Left ventricle myocardium inferior (tissue), 1 donor: Measurements from ENCODE around the gene RRP1. TPM values are rescaled to one million over a fixed set of nuclear protein-coding genes. Genes with fewer than 3 reads are reported as not detected.

Experiments
- DNase-seq: peaks from one replicate; pipeline ENCODE4 v3.0.0-alpha.2; 2020
- H3K27ac ChIP-seq: fragments of 200-600 bp; replicated peaks from 2 replicates; pipeline ENCODE4 v1.8.0; 2021
- H3K27me3 ChIP-seq: fragments of 200-600 bp; 2 replicates; pipeline ENCODE4 v1.8.0; 2021; ENCODE audit warnings: low read depth
- H3K36me3 ChIP-seq: fragments of 200-600 bp; 2 replicates; pipeline ENCODE4 v1.8.0; 2021
- H3K4me1 ChIP-seq: fragments of 200-600 bp; 2 replicates; pipeline ENCODE4 v1.8.0; 2021
- H3K4me3 ChIP-seq: fragments of 200-600 bp; 2 replicates; pipeline ENCODE4 v1.8.0; 2021; ENCODE audit warnings: mild to moderate bottlenecking, moderate library complexity
- H3K9me3 ChIP-seq: fragments of 200-600 bp; replicated peaks from 2 replicates; pipeline ENCODE4 v1.8.0; 2021
- intact Hi-C: fragments of 100-400 bp; cut with micrococcal nuclease; formaldehyde crosslinking; loops from one replicate; pipeline ENCODE4 v1.11.0; 2022
- total RNA-seq: library from RNA; stranded (reverse); fragmentation: NEBNext Ultra II Directional; extraction: Animal tissue kit (Norgen Biotek cat#: 25700); gene quantifications from one replicate; pipeline ENCODE4 v1.2.1, GENCODE V29; 2021
- TF ChIP-seq, protein P1 (sequence below): fragments of 200-600 bp; IDR thresholded peaks from 2 replicates; pipeline ENCODE4 v1.8.0; 2021; ENCODE audit warnings: antibody characterized with exemption, mild to moderate bottlenecking, borderline replicate concordance
- donor health status: DM: no; HTN: yes; CAD: no; lungs with severe emphysema.

RRP1 gene
- total RNA-seq, 1 donor from 2014 or later = 8.5 TPM

DNA sequence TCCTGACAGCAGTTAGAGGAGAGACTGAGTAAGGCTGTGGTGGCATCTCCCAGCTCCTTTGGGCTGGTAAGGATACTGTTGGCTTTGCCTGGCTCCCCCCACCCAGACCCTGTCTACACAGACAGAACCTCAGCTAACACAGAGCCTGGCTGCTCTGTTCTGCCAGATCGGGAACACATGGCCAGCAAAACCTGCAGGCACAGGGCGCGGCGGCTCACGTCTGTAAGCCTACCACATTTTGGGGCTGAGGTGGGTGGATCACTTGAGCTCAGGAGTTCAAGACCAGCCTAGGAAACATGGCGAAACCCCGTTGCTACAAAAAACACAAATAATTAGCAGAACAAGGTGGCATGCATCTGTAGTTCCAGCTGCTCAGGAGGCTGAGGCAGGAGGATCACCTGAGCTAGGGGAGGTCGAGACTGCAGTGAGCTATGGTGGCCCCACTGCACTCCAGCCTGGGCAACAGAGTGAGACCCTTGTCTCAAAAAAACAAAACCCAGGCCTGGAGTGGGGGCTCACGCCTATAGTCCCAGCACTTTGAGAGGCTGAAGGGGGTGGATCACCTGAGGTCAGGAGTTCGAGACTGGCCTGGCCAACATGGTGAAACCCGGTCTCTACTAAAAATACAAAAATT is 19.9 kb upstream of the RRP1 start:
- Histone ChIP-seq H3K4me3 (no peak overlapping the region), H3K4me1 (peaks cover 20% of the 10 kb centered on the region), H3K9me3 (no peaks in the 10 kb centered on the region), H3K27me3 (no peaks in the 10 kb centered on the region), H3K36me3 (peaks cover 21% of the 10 kb centered on the region), H3K27ac (no peak overlapping the region)
- DNase-seq = no peak
- TF ChIP-seq, protein P1, sequence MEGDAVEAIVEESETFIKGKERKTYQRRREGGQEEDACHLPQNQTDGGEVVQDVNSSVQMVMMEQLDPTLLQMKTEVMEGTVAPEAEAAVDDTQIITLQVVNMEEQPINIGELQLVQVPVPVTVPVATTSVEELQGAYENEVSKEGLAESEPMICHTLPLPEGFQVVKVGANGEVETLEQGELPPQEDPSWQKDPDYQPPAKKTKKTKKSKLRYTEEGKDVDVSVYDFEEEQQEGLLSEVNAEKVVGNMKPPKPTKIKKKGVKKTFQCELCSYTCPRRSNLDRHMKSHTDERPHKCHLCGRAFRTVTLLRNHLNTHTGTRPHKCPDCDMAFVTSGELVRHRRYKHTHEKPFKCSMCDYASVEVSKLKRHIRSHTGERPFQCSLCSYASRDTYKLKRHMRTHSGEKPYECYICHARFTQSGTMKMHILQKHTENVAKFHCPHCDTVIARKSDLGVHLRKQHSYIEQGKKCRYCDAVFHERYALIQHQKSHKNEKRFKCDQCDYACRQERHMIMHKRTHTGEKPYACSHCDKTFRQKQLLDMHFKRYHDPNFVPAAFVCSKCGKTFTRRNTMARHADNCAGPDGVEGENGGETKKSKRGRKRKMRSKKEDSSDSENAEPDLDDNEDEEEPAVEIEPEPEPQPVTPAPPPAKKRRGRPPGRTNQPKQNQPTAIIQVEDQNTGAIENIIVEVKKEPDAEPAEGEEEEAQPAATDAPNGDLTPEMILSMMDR = no peak
- intact Hi-C loops = loop anchor here (10.0 kb wide), 1 partner anchor 95 kb away; no protein-coding TSS in a partner anchor

DNA sequence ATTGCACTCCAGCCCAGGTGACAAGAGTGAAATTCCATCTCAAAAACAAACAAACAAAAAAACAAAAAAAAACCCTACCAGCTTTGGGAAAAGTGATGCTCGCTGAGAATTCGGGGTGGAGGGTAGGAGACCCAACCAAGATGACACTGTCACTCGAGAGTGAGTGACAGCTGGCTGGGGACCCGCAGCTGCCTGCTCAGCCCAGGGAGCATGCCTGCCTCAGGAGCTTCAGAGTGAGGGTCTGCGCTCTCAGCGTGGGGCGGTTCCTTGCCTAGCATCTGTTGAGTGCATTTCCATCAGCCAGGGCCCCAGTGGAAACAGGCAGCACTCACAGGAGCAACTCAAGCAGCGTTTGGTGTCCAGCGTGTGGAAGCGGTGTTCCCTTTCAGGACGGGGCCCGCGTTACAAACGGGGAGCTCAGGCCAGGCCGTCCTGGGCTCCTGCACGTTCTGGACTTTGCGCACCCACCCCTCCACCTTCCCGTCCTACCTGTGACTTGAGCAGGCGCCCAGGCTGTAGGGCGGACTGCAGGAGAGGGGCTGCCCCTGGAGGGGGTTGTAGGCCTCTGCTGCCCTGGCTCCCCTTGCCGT is 19.2 kb upstream of the RRP1 start:
- peaks cover 28% of the 10 kb centered on the region for H3K4me1 ChIP-seq
- H3K36me3 ChIP-seq = peaks cover 23% of the 10 kb centered on the region
- H3K9me3 ChIP-seq = no peaks in the 10 kb centered on the region
- H3K27me3 ChIP-seq = no peaks in the 10 kb centered on the region
- no peak overlapping the region for H3K27ac ChIP-seq
- intact Hi-C loops = no loop called here
- H3K4me3 ChIP-seq = no peak overlapping the region
- DNase-seq = no peak
- TF ChIP-seq, protein P1 = no peak

DNA sequence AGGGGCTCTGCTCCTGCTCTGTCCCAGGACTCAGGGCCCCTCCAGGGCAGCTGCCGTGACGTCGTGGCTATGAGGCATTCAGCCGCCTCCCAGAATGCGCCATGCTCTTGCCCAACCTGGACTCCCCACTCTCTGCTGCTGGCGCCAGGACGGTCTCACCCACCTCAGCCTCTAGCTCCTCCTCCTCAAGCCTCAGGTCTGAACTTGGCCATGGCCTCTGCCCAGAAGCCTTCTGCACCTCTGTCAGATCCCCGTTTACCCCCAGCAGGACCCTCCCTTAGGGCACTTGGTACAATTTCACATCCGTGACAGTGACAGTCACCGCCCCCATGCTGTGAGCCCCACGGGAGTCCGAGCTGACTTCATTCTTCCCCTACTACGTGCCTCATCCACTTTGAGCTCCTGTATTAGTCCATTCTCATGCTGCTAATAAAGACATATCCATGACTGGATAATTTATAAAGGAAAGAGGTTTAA is 18.1 kb upstream of the RRP1 start:
- no peak overlapping the region for H3K4me3 ChIP-seq
- intact Hi-C loops = no loop called here
- no peaks in the 10 kb centered on the region for H3K9me3 ChIP-seq
- peaks cover 23% of the 10 kb centered on the region for H3K36me3 ChIP-seq
- DNase-seq = no peak
- H3K4me1 ChIP-seq = peaks cover 38% of the 10 kb centered on the region
- H3K27ac ChIP-seq = no peak overlapping the region
- H3K27me3 ChIP-seq = no peaks in the 10 kb centered on the region
- TF ChIP-seq, protein P1 = no peak

DNA sequence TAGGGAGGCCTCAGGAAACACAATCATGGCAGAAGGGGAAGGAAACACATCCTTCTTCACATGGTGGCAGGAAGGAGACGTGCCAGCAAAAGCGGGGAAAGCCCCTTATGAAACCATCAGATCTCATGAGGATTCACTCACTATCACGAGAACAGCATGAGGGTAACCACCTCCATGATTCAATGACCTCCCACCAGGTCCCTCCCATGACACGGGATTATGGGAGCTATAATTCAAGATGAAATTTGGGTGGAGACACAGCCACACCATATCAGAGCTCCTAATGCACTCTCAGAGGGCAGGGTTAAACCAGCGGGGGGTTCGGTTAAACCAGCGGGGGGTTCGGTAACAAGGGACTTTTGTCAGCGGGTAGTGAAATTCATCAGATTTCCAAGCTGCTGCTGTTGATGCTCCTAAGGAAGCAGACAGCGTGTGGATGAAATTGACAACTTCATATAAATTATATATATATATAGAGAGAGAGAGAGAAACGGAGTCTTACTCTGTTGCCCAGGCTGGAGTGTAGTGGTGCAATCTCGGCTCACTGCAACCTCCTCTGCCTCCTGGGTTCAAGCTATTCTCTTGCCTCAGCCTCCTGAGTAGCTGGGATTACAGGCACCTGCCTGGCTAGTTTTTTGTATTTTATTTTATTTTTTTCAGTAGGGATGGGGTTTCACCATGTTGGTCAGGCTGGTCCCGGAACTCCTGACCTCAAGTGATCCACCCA is 17.5 kb upstream of the RRP1 start:
- peaks cover 45% of the 10 kb centered on the region for H3K4me1 ChIP-seq
- H3K27me3 ChIP-seq = no peaks in the 10 kb centered on the region
- TF ChIP-seq, protein P1 = no peak
- H3K4me3 ChIP-seq = no peak overlapping the region
- intact Hi-C loops = no loop called here
- no peak overlapping the region for H3K27ac ChIP-seq
- H3K36me3 ChIP-seq = peaks cover 23% of the 10 kb centered on the region
- no peak for DNase-seq
- H3K9me3 ChIP-seq = no peaks in the 10 kb centered on the region

DNA sequence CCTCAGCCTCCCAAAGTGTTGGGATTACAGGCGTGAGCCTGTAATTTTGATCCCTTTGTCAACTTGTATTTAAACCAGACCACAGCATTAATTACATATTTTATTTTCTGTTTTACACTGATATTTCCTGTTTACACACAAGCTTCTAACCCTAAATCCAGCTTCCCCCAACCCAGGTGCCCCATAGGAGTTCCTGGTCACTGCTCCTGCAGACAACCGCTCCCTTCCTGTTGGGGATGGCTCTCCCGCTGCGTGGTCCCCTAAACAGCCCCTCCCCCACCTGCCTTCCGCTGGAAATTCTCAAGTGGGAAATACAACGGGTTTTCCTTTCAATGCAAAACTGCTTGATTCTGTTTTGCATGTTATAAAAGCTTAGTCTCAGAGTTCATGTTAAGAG is 17.0 kb upstream of the RRP1 start:
- no peak overlapping the region for H3K4me3 ChIP-seq
- peaks cover 45% of the 10 kb centered on the region for H3K4me1 ChIP-seq
- TF ChIP-seq, protein P1 = no peak
- H3K27ac ChIP-seq = no peak overlapping the region
- H3K9me3 ChIP-seq = no peaks in the 10 kb centered on the region
- no peak for DNase-seq
- H3K36me3 ChIP-seq = peaks cover 23% of the 10 kb centered on the region
- intact Hi-C loops = no loop called here
- no peaks in the 10 kb centered on the region for H3K27me3 ChIP-seq
